DMS79 (cell line): ENCODE data around the gene CACNA1H.

Experiments
- DNase-seq: peaks from one replicate; lab custom pipeline; 2025; lab: John Stamatoyannopoulos, UW

Gene CACNA1H

GRCh38 chr16:1158456-1159324 is 5.8 kb downstream of the CACNA1H start:
- DNase-seq = no peak

GRCh38 chr16:1159325-1159972 is 6.5 kb downstream of the CACNA1H start:
- no peak for DNase-seq

GRCh38 chr16:1159973-1160772 is 7.3 kb downstream of the CACNA1H start:
- no peak for DNase-seq

DNA sequence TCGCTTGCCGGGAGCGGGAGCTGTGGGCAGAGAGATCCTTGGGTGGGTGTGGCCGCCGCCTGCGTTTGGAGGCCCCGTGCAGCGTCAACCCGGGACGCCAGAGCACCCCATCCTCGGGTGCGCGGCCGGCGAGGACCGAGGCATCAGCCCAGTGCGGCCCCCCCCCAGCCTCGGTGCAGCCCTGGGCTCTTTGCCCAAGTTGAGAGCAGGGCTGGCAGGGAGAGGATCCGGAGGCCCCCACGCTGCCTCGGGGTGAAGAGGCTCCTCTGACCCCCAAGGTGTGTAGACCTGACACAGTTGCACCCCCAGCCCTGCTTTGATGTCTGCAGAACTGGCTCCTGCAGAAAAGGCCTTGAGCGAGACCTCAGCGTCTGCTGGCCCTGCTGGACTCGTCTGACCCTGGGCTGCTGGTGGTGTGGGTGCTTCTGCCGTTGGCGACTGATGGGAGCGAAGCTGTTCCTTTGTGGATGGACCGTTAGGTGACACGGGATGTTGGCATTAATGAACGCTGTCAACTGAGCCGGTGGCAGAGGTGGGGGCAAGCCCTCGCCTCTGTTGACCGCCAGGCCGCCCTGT is 8.0 kb downstream of the CACNA1H start:
- DNase-seq = no peak

GRCh38 chr16:1162701-1163566 is 10.0 kb downstream of the CACNA1H start:
- DNase-seq = no peak

DNA sequence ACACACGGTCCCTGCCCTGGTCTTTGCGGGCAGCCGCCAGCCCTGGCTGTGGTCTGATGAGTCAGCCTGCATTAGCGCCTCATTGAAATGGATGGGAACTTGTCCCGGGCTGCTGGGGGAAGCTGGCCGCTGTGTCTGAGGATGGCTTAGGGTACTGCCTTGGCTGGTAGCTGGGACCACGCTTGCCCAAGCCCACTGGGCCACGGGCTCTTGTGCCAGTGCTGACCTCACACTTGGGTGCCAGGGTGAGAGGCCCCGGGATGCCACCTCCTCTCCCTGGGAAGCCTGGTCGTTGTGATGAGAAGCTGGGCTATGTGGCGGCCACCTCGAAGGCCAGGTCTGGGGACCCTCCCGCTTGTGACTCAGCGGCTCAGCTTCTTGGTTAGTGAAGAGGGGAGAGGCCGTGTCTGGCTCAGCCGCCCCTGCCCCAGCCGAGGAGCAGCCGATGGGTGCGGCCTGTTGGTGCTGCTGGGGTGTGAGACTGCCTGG is 10.7 kb downstream of the CACNA1H start:
- DNase-seq = no peak

- no peak for DNase-seq
Measured at GRCh38 chr16:1164382-1164781, 11.5 kb downstream of the CACNA1H start.

- DNase-seq = no peak
Measured at GRCh38 chr16:1164975-1165374, 12.1 kb downstream of the CACNA1H start.

DNA sequence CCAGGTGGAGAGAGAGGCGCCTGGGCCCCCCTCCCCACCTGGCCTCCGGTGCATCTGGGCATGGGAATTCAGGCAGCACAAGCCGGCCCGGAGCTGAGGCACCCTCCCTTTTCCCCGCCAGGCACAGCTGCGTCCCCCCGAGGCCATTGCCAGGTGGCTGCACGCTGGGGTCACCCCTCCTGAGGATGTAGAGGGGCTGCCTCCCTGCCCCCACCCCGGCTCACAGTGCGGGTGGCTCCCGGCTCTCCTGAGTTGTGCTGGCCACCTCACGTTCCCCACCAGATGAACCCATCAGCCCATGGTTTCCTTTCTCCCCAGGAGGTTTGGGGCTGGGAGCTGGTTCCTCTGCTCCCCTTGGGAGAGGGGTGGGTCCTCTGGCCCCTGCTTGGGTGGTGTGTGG is 12.6 kb downstream of the CACNA1H start:
- DNase-seq = no peak

- peak; percentile 81 for DNase-seq
Measured at GRCh38 chr16:1167276-1168107, 14.6 kb downstream of the CACNA1H start.

- DNase-seq = no peak
Measured at GRCh38 chr16:1168837-1169236, 15.9 kb downstream of the CACNA1H start.

DNA sequence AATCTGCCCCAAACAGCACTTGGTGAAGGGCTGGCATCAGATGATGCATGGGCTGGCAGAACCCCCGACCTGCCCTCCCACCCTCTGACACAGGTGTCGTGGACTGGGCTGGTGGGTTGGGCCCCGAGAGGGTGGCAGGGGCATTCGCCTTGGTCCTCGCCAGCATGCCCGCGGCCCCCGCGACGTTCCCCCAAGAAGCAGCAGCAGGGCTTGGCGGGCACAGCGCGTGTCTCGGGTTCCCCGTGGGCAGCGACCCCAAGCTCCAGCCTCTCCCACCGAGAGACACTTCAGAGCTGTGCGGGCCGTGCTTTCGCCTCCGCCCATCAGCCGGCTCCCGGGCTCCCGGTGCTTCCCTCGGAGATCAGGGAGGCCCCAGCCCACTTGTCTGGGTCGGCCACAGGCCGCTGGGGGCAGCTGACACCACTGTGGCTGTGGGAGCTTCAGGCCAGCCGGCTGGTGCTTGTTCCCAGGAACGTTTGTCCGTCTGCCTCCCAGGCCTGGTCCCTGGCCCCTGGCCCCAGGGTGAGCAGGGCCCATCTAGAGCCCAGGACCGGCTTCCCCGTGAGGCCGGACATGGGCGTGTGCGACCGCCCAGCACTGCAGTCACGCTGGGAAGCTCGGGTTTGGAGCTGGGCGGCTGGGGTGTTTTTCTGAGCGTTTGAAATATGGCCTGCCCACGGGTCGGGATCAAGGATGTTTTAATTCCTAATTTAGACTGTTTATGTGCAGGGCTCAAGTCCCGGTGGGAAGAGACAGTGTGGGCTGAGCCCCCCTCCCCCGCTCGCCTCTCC is 16.6 kb downstream of the CACNA1H start:
- DNase-seq = no peak

DNA sequence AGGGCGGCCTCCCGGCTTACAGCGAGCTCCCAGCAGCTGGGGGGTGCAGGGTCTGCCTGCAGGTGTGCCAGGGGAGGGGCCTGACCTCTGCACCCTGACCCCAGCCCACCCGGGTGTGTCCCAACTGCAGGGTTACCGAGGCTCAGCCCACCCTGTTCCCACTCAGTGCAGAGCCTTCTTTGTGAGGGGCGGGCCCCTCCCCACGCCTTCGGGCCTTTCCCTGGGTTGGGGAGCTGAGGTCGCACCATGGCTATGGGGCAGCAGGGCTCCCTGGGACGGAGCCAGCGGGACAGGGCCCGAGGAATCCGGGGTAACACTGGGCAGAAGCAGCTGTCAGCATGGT is 17.1 kb downstream of the CACNA1H start:
- no peak for DNase-seq

- DNase-seq = no peak
Measured at GRCh38 chr16:1171001-1171400, 18.1 kb downstream of the CACNA1H start.

GRCh38 chr16:1171854-1172428 is 19.0 kb downstream of the CACNA1H start:
- no peak for DNase-seq

GRCh38 chr16:1172651-1173050 is 19.7 kb downstream of the CACNA1H start:
- DNase-seq = no peak

GRCh38 chr16:1173788-1174451 is 21.0 kb downstream of the CACNA1H start:
- no peak for DNase-seq

- DNase-seq = no peak
Measured at GRCh38 chr16:1174477-1175357, 21.8 kb downstream of the CACNA1H start.
